Measurements from ENCODE around the gene MYD88.

MYD88 gene

GRCh38 chr3:38149708-38150107 is 11.2 kb downstream of the MYD88 start:
- Histone ChIP-seq H3F3A (ENCODE audit: insufficient read depth) (no peaks in the 10 kb centered on the region), H3K27me3 (ENCODE audit: low read length) (no peaks in the 10 kb centered on the region), H3K9ac (ENCODE audit: low read length) (no peak overlapping the region), H4K20me1 (ENCODE audit: low read depth, low read length) (no peaks in the 10 kb centered on the region), H3K27ac (ENCODE audit: low read depth, low read length) (no peak overlapping the region), H2AFZ (ENCODE audit: low read depth, low read length, severe bottlenecking) (peak overlapping the region; percentile 61), H3K79me2 (ENCODE audit: insufficient read depth, low read length) (no peaks in the 10 kb centered on the region), H3K4me2 (ENCODE audit: low read depth, low read length, poor library complexity, severe bottlenecking) (no peak overlapping the region), H3K9me2 (replicated peaks; ENCODE audit: insufficient read depth, low read length) (no peaks in the 10 kb centered on the region), H3K4me3 (ENCODE audit: insufficient read depth, low read length, poor library complexity, severe bottlenecking) (no peak overlapping the region), H3K9me3 (ENCODE audit: insufficient read depth, low read length) (0 out of 2 replicates have a peak, but pooled peaks cover 4% of the 10 kb centered on the region), H3K36me3 (ENCODE audit: low read length) (no peaks in the 10 kb centered on the region)
- TF ChIP-seq, protein P1, sequence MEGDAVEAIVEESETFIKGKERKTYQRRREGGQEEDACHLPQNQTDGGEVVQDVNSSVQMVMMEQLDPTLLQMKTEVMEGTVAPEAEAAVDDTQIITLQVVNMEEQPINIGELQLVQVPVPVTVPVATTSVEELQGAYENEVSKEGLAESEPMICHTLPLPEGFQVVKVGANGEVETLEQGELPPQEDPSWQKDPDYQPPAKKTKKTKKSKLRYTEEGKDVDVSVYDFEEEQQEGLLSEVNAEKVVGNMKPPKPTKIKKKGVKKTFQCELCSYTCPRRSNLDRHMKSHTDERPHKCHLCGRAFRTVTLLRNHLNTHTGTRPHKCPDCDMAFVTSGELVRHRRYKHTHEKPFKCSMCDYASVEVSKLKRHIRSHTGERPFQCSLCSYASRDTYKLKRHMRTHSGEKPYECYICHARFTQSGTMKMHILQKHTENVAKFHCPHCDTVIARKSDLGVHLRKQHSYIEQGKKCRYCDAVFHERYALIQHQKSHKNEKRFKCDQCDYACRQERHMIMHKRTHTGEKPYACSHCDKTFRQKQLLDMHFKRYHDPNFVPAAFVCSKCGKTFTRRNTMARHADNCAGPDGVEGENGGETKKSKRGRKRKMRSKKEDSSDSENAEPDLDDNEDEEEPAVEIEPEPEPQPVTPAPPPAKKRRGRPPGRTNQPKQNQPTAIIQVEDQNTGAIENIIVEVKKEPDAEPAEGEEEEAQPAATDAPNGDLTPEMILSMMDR (IDR thresholded peaks at IDR 0.05; ENCODE audit: insufficient read depth, low read length, poor library complexity, severe bottlenecking), result no peak
- no peak for TF ChIP-seq EZH2phosphoT487 (conservative IDR thresholded peaks at IDR 0.05; ENCODE audit: low read length)

GRCh38 chr3:38150780-38151528 is 12.5 kb downstream of the MYD88 start:
- Histone ChIP-seq H4K20me1 (ENCODE audit: low read depth, low read length) (no peaks in the 10 kb centered on the region), H3K4me3 (ENCODE audit: insufficient read depth, low read length, poor library complexity, severe bottlenecking) (no peak overlapping the region), H3K9me2 (replicated peaks; ENCODE audit: insufficient read depth, low read length) (no peaks in the 10 kb centered on the region), H3F3A (ENCODE audit: insufficient read depth) (no peaks in the 10 kb centered on the region), H3K27ac (ENCODE audit: low read depth, low read length) (no peak overlapping the region), H3K27me3 (ENCODE audit: low read length) (no peaks in the 10 kb centered on the region), H3K79me2 (ENCODE audit: insufficient read depth, low read length) (no peaks in the 10 kb centered on the region), H2AFZ (ENCODE audit: low read depth, low read length, severe bottlenecking) (peak overlapping the region; percentile 12), H3K9ac (ENCODE audit: low read length) (no peak overlapping the region), H3K9me3 (ENCODE audit: insufficient read depth, low read length) (0 out of 2 replicates have a peak, but pooled peaks cover 4% of the 10 kb centered on the region), H3K4me2 (ENCODE audit: low read depth, low read length, poor library complexity, severe bottlenecking) (no peak overlapping the region), H3K36me3 (ENCODE audit: low read length) (no peaks in the 10 kb centered on the region)
- no peak for TF ChIP-seq EZH2phosphoT487 (conservative IDR thresholded peaks at IDR 0.05; ENCODE audit: low read length)
- TF ChIP-seq, protein P1 (IDR thresholded peaks at IDR 0.05; ENCODE audit: insufficient read depth, low read length, poor library complexity, severe bottlenecking), result no peak

GRCh38 chr3:38151667-38152265 is 13.3 kb downstream of the MYD88 start:
- no peak overlapping the region for H3K9ac ChIP-seq (ENCODE audit: low read length)
- H3K27ac ChIP-seq (ENCODE audit: low read depth, low read length), result no peak overlapping the region
- no peaks in the 10 kb centered on the region for H3K9me3 ChIP-seq (ENCODE audit: insufficient read depth, low read length)
- no peaks in the 10 kb centered on the region for H3K27me3 ChIP-seq (ENCODE audit: low read length)
- no peaks in the 10 kb centered on the region for H3K79me2 ChIP-seq (ENCODE audit: insufficient read depth, low read length)
- H4K20me1 ChIP-seq (ENCODE audit: low read depth, low read length), result no peaks in the 10 kb centered on the region
- no peaks in the 10 kb centered on the region for H3K9me2 ChIP-seq (replicated peaks; ENCODE audit: insufficient read depth, low read length)
- H3K4me2 ChIP-seq (ENCODE audit: low read depth, low read length, poor library complexity, severe bottlenecking), result no peak overlapping the region
- H3K4me3 ChIP-seq (ENCODE audit: insufficient read depth, low read length, poor library complexity, severe bottlenecking), result no peak overlapping the region
- H2AFZ ChIP-seq (ENCODE audit: low read depth, low read length, severe bottlenecking), result no peak overlapping the region
- no peaks in the 10 kb centered on the region for H3F3A ChIP-seq (ENCODE audit: insufficient read depth)
- no peaks in the 10 kb centered on the region for H3K36me3 ChIP-seq (ENCODE audit: low read length)
- TF ChIP-seq, protein P1 (IDR thresholded peaks at IDR 0.05; ENCODE audit: insufficient read depth, low read length, poor library complexity, severe bottlenecking), result no peak
- no peak for TF ChIP-seq EZH2phosphoT487 (conservative IDR thresholded peaks at IDR 0.05; ENCODE audit: low read length)
